Stomach (tissue), 4 donors: ENCODE results near the gene SPG7.

Experiments
- POLR2A ChIP-seq, 4 donors: fragments of 450-650 bp; IDR thresholded peaks; one replicate each; pipeline ENCODE4 v1.6.1; 2016; ENCODE audit warnings: antibody characterized with exemption in 4 of 4, control low read depth in 2 of 4, mild to moderate bottlenecking in 1 of 4, moderate library complexity in 1 of 4
- POLR2AphosphoS5 ChIP-seq, 3 donors: sonication (generic); formaldehyde crosslinking; IDR thresholded peaks; one replicate each; pipeline ENCODE4 v1.6.1; 2016; ENCODE audit warnings: antibody characterized with exemption in 3 of 3
- TF ChIP-seq, protein P1 (sequence below), 7 experiments: fragments of 450-650 bp in 4 of 7; fragments of 200-600 bp in 3 of 7; sonication (generic) in 3 of 7; IDR thresholded peaks; one replicate each; pipeline ENCODE4 v1.5.1; 2016 to 2019; ENCODE audit warnings: antibody characterized with exemption in 7 of 7, control low read depth in 2 of 7, mild to moderate bottlenecking in 1 of 7

DNA sequence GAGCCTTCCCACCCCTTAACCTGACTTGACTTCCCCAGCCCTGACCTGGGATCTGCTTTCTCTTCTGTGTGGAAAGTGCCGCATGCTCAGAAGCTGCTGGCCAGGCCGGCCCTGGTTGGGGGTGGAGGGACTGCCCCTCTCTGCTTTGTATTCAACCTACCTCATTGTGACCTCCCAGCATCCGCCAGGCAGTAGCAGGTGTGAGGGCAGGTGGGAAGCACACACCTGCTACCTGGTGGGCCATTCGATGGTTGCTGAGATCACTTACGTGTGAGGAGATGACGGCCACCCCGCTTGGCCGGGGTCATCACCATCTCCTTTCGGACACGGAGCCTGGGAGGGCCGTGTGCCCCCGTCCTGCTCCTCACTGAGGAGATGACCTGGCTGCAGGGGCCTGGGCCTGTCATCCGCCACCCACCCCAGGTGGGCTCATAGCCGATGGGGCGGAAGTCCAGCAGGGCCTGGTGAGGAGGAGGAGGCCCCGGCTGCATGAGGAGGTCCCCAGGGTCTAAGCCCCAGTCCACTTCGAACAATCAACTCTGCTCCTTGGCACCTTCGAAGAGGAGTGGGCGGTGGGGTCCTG is 74.5 kb downstream of the SPG7 start:
- TF ChIP-seq, protein P1, sequence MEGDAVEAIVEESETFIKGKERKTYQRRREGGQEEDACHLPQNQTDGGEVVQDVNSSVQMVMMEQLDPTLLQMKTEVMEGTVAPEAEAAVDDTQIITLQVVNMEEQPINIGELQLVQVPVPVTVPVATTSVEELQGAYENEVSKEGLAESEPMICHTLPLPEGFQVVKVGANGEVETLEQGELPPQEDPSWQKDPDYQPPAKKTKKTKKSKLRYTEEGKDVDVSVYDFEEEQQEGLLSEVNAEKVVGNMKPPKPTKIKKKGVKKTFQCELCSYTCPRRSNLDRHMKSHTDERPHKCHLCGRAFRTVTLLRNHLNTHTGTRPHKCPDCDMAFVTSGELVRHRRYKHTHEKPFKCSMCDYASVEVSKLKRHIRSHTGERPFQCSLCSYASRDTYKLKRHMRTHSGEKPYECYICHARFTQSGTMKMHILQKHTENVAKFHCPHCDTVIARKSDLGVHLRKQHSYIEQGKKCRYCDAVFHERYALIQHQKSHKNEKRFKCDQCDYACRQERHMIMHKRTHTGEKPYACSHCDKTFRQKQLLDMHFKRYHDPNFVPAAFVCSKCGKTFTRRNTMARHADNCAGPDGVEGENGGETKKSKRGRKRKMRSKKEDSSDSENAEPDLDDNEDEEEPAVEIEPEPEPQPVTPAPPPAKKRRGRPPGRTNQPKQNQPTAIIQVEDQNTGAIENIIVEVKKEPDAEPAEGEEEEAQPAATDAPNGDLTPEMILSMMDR (IDR thresholded peaks at IDR 0.05): no peak
- TF ChIP-seq POLR2A (IDR thresholded peaks at IDR 0.05) (no peak), POLR2AphosphoS5 (IDR thresholded peaks at IDR 0.05) (no peak)
